Neutrophil (primary cell): ENCODE data around the gene WFIKKN1.

Source experiments
- H3K27ac ChIP-seq: fragments of 200-600 bp; sonication (generic); 2 replicates; pipeline ENCODE4 v1.5.1; 2016; ENCODE audit warnings: mild to moderate bottlenecking, moderate library complexity
- H3K27me3 ChIP-seq: fragments of 200-600 bp; sonication (generic); 2 replicates; pipeline ENCODE4 v1.6.0; 2016; ENCODE audit warnings: mild to moderate bottlenecking
- H3K36me3 ChIP-seq: fragments of 200-600 bp; sonication (generic); 2 replicates; pipeline ENCODE4 v1.5.1; 2017
- H3K4me1 ChIP-seq, 2 experiments: fragments of 200-600 bp in 1 of 2; sonication (generic) in 1 of 2; 1 replicate in 1 of 2; 2 replicates in 1 of 2; pipeline versions ENCODE4 v1.5.1 to v1.6.1; 2013 to 2016; ENCODE audit warnings: low read depth in 1 of 2, low read length in 1 of 2, mild to moderate bottlenecking in 1 of 2, moderate library complexity in 1 of 2; ENCODE audit not compliant: control insufficient read depth in 1 of 2, insufficient read depth in 1 of 2
- H3K4me3 ChIP-seq, 2 experiments: fragments of 200-600 bp in 1 of 2; sonication (generic) in 1 of 2; 1 replicate in 1 of 2; 2 replicates in 1 of 2; pipeline ENCODE4 v1.5.1; 2013 to 2016; ENCODE audit warnings: low read depth in 1 of 2, low read length in 1 of 2, mild to moderate bottlenecking in 1 of 2, moderate library complexity in 1 of 2
- H3K9me3 ChIP-seq: fragments of 200-600 bp; sonication (generic); 2 replicates; pipeline ENCODE4 v1.5.1; 2016
- CTCF ChIP-seq: fragments of 200-600 bp; sonication (generic); IDR thresholded peaks from 2 replicates; pipeline ENCODE4 v1.5.1; 2016; ENCODE audit warnings: antibody characterized with exemption

Gene WFIKKN1

GRCh38 chr16:680967-681745 lies 50.4 kb downstream of the WFIKKN1 start:
- H3K27me3 ChIP-seq = peaks cover 22% of the 10 kb centered on the region
- peak overlapping the region; percentile 86 for H3K27ac ChIP-seq
- H3K36me3 ChIP-seq = peaks cover 14% of the 10 kb centered on the region
- H3K4me1 ChIP-seq = peaks cover 43 to 70% of the 10 kb centered on the region in 2 experiments
- H3K4me3 ChIP-seq = peak overlapping the region; percentile 83 to 91
- TF ChIP-seq CTCF = no peak
- H3K9me3 ChIP-seq = no peaks in the 10 kb centered on the region

- Histone ChIP-seq H3K27me3 (peaks cover 15% of the 10 kb centered on the region), H3K9me3 (no peaks in the 10 kb centered on the region), H3K4me3 (peak overlapping the region in 1 of 2 experiments; percentile 2), H3K4me1 (peaks cover 39 to 63% of the 10 kb centered on the region in 2 experiments), H3K36me3 (peaks cover 19% of the 10 kb centered on the region), H3K27ac (no peak overlapping the region)
- TF ChIP-seq CTCF = no peak
Measured at GRCh38 chr16:681746-682427, 51.1 kb downstream of the WFIKKN1 start.

- Histone ChIP-seq H3K27ac (no peak overlapping the region), H3K36me3 (peaks cover 20% of the 10 kb centered on the region), H3K9me3 (no peaks in the 10 kb centered on the region), H3K4me1 (peaks cover 33 to 54% of the 10 kb centered on the region in 2 experiments), H3K27me3 (peaks cover 7% of the 10 kb centered on the region), H3K4me3 (no peak overlapping the region)
- TF ChIP-seq CTCF = no peak
Measured at GRCh38 chr16:682493-683395, 52.0 kb downstream of the WFIKKN1 start.

GRCh38 chr16:683396-684070 lies 52.7 kb downstream of the WFIKKN1 start:
- Histone ChIP-seq H3K9me3 (no peaks in the 10 kb centered on the region), H3K27me3 (no peaks in the 10 kb centered on the region), H3K27ac (peak overlapping the region; percentile 88), H3K4me1 (peaks cover 33 to 53% of the 10 kb centered on the region in 2 experiments), H3K36me3 (peaks cover 20% of the 10 kb centered on the region), H3K4me3 (peak overlapping the region; percentile 81 to 82)
- TF ChIP-seq CTCF = no peak
